HCT116 (cell line): Measurements from ENCODE around the gene KCTD4. TPM values are rescaled to one million over a fixed set of nuclear protein-coding genes. Genes with fewer than 3 reads are reported as not detected.

Source experiments
- ATAC-seq: fragments of 200-7000 bp; cut with Tn5 transposase; 2 replicates; pipeline ENCODE4 v1.9.1; 2020; ENCODE audit warnings: mild to moderate bottlenecking, moderate library complexity
- BruUV-seq: library from RNA; stranded (reverse); fragments of 400-500 nt; replicated peaks from 2 replicates; lab custom pipeline; 2021; lab: Mats Ljungman, UMichigan
- CTCF ChIA-PET: fragments of 300-600 bp; sonication (Branson Sonifier 250); formaldehyde crosslinking; loops from one replicate; lab custom pipeline; 2021; ENCODE audit warnings: antibody characterized with exemption; lab: Charles Lee
- POLR2A ChIA-PET: fragments of 300-600, 350-600 bp; sonication (Branson Sonifier 250); formaldehyde crosslinking; loops from one replicate; lab custom pipeline; 2021; ENCODE audit warnings: antibody characterized with exemption; lab: Charles Lee
- RAD21 ChIA-PET, 2 experiments: fragments of 300-600 bp; sonication (Branson Sonifier 250); formaldehyde crosslinking; loops; one replicate each; lab custom pipeline; 2023; ENCODE audit warnings: low total read pairs in 2 of 2; ENCODE audit not compliant: uncharacterized antibody in 2 of 2, unreplicated experiment in 2 of 2, low non-redundant PET in 1 of 2; lab: Charles Lee
- DNase-seq: peaks from one replicate; pipeline ENCODE4 v3.0.0-alpha.2; 2010; ENCODE audit warnings: low read depth, low spot score
- H2AFZ ChIP-seq: fragments of 200-600 bp; shearing (Covaris generic), sonication (generic); 2 replicates; pipeline ENCODE4 v1.6.1; 2017; ENCODE audit warnings: low read depth, mixed run types, mixed read lengths, antibody characterized with exemption, low read length; ENCODE audit not compliant: poor library complexity, severe bottlenecking
- H3K27ac ChIP-seq: 2 replicates; pipeline ENCODE4 v1.5.1; 2012; ENCODE audit warnings: low read depth, low read length
- H3K27me3 ChIP-seq: fragments of 200-600 bp; sonication (generic); 2 replicates; pipeline ENCODE4 v1.6.1; 2016; ENCODE audit warnings: mixed run types, low read length, mixed read lengths; ENCODE audit not compliant: insufficient read depth
- H3K36me3 ChIP-seq, 2 experiments: fragments of 200-500 bp in 1 of 2; fragments of 200-600 bp in 1 of 2; sonication (Bioruptor generic) in 1 of 2; sonication (generic) in 1 of 2; 2 replicates each; pipeline versions ENCODE4 v1.5.1 to v1.6.1; 2014 to 2016; ENCODE audit warnings: low read length in 2 of 2, inconsistent platforms in 1 of 2, mixed read lengths in 1 of 2, mixed run types in 1 of 2; ENCODE audit not compliant: insufficient read depth in 2 of 2, control insufficient read depth in 1 of 2
- H3K4me1 ChIP-seq, 2 experiments: fragments of 200-600 bp in 1 of 2; sonication (generic) in 1 of 2; 2 replicates each; pipeline versions ENCODE4 v1.5.1 to v1.6.1; 2012 to 2017; ENCODE audit warnings: low read length in 2 of 2, inconsistent platforms in 1 of 2, mild to moderate bottlenecking in 1 of 2, mixed read lengths in 1 of 2, mixed run types in 1 of 2, moderate library complexity in 1 of 2; ENCODE audit not compliant: insufficient read depth in 2 of 2, control insufficient read depth in 1 of 2
- H3K4me2 ChIP-seq: fragments of 200-600 bp; sonication (generic); 2 replicates; pipeline ENCODE4 v1.6.1; 2017; ENCODE audit warnings: mixed run types, low read length, mixed read lengths
- H3K4me3 ChIP-seq, 2 experiments: fragments of 200-600 bp in 1 of 2; sonication (generic) in 1 of 2; replicated peaks in 1 of 2; 2 replicates each; pipeline ENCODE4 v1.5.1; 2011 to 2016; ENCODE audit warnings: low read length in 2 of 2, control low read depth in 1 of 2, low read depth in 1 of 2, mild to moderate bottlenecking in 1 of 2, mixed read lengths in 1 of 2, mixed run types in 1 of 2
- H3K79me2 ChIP-seq: fragments of 200-600 bp; sonication (generic); 2 replicates; pipeline ENCODE4 v1.6.1; 2017; ENCODE audit warnings: mild to moderate bottlenecking, mixed run types, low read length, moderate library complexity, mixed read lengths; ENCODE audit not compliant: insufficient read depth
- H3K9ac ChIP-seq: fragments of 200-600 bp; sonication (generic); 2 replicates; pipeline ENCODE4 v1.6.1; 2016; ENCODE audit warnings: low read length, mixed read lengths
- H3K9me2 ChIP-seq: fragments of 200-600 bp; sonication (generic), shearing (Covaris generic); 2 replicates; pipeline ENCODE4 v1.6.1; 2017; ENCODE audit warnings: mixed run types, mild to moderate bottlenecking, moderate library complexity; ENCODE audit not compliant: insufficient read depth
- H3K9me3 ChIP-seq, 2 experiments: fragments of 200-500 bp in 1 of 2; fragments of 200-600 bp in 1 of 2; sonication (Bioruptor generic) in 1 of 2; sonication (generic) in 1 of 2; 2 replicates each; pipeline ENCODE4 v1.6.1; 2014 to 2017; ENCODE audit warnings: low read length in 2 of 2, mixed read lengths in 2 of 2, inconsistent platforms in 1 of 2, low read depth in 1 of 2, mild to moderate bottlenecking in 1 of 2, mixed run types in 1 of 2, moderate library complexity in 1 of 2; ENCODE audit not compliant: control insufficient read depth in 1 of 2, insufficient read depth in 1 of 2
- H4K20me1 ChIP-seq: fragments of 200-600 bp; sonication (generic), shearing (Covaris generic); 2 replicates; pipeline ENCODE4 v1.6.1; 2017; ENCODE audit warnings: mixed run types, mild to moderate bottlenecking, moderate library complexity; ENCODE audit not compliant: insufficient read depth
- ATF3 ChIP-seq: IDR thresholded peaks from 2 replicates; pipeline ENCODE4 v1.6.1; 2012
- CBX3 ChIP-seq: IDR thresholded peaks from 2 replicates; pipeline ENCODE4 v1.6.1; 2012; ENCODE audit warnings: low read depth
- CEBPB ChIP-seq: IDR thresholded peaks from 2 replicates; pipeline ENCODE4 v1.6.1; 2012; ENCODE audit warnings: low read depth
- EGR1 ChIP-seq: IDR thresholded peaks from 2 replicates; pipeline ENCODE4 v1.6.1; 2012; ENCODE audit warnings: low read depth
- EZH2 ChIP-seq: fragments of 200-600 bp; sonication (generic); IDR thresholded peaks from 2 replicates; pipeline ENCODE4 v1.6.1; 2017; ENCODE audit warnings: antibody characterized with exemption, mixed run types
- EZH2phosphoT487 ChIP-seq: fragments of 200-600 bp; IDR thresholded peaks from 2 replicates; pipeline ENCODE4 v1.6.1; 2018; ENCODE audit warnings: antibody characterized with exemption, borderline replicate concordance
- POLR2A ChIP-seq: IDR thresholded peaks from 2 replicates; pipeline ENCODE4 v1.7.0; 2011; ENCODE audit warnings: borderline replicate concordance; ENCODE audit not compliant: insufficient read depth, insufficient read length; ENCODE audit errors: extremely low read depth
- POLR2AphosphoS5 ChIP-seq: IDR thresholded peaks from 2 replicates; pipeline ENCODE4 v1.6.1; 2011; ENCODE audit warnings: mild to moderate bottlenecking, low read depth, low read length, moderate library complexity
- RAD21 ChIP-seq: IDR thresholded peaks from 2 replicates; pipeline ENCODE4 v1.6.1; 2012; ENCODE audit warnings: low read depth, mild to moderate bottlenecking
- SIN3A ChIP-seq: IDR thresholded peaks from 2 replicates; pipeline ENCODE4 v1.6.1; 2012; ENCODE audit warnings: low read depth
- SRF ChIP-seq: IDR thresholded peaks from 2 replicates; pipeline ENCODE4 v1.6.1; 2012; ENCODE audit warnings: low read depth
- TCF7L2 ChIP-seq: IDR thresholded peaks from 2 replicates; pipeline ENCODE4 v1.7.0; 2011; ENCODE audit warnings: borderline replicate concordance, inconsistent platforms; ENCODE audit not compliant: insufficient read depth, insufficient read length; ENCODE audit errors: extremely low read depth
- YY1 ChIP-seq: IDR thresholded peaks from 2 replicates; pipeline ENCODE4 v1.6.1; 2011; ENCODE audit warnings: low read length, low read depth, moderate library complexity, mild to moderate bottlenecking; ENCODE audit not compliant: insufficient replicate concordance; ENCODE audit errors: extremely low read depth
- ZFX ChIP-seq: fragments of 450-650 bp; IDR thresholded peaks from 2 replicates; pipeline ENCODE4 v1.6.1; 2017
- ZNF274 ChIP-seq: fragments of 200-500 bp; sonication (Bioruptor generic); IDR thresholded peaks from 2 replicates; pipeline ENCODE4 v1.6.1; 2014; ENCODE audit warnings: mild to moderate bottlenecking, low read depth, low read length, inconsistent platforms
- intact Hi-C: fragments of 100-400 bp; cut with micrococcal nuclease; formaldehyde crosslinking; loops from 2 replicates; pipeline ENCODE4 v1.10.0; 2022
- total RNA-seq: library from RNA; stranded (reverse); gene quantifications from one replicate; pipeline ENCODE4 v1.2.1, GENCODE V29; 2021; ENCODE audit not compliant: unreplicated experiment
- TF ChIP-seq, protein P1 (sequence below), 3 experiments: fragments of 200-600 bp in 1 of 3; sonication (generic) in 1 of 3; IDR thresholded peaks in 2 of 3; conservative IDR thresholded peaks in 1 of 3; 2 replicates each; pipeline ENCODE4 v1.5.1; 2012 to 2017; ENCODE audit warnings: low read depth in 2 of 3, low read length in 2 of 3, antibody characterized with exemption in 1 of 3, borderline replicate concordance in 1 of 3, control low read depth in 1 of 3, mild to moderate bottlenecking in 1 of 3, mixed read lengths in 1 of 3, mixed run types in 1 of 3, moderate library complexity in 1 of 3; ENCODE audit not compliant: insufficient read depth in 1 of 3
- TF ChIP-seq, protein P2 (sequence below): IDR thresholded peaks from 2 replicates; pipeline ENCODE4 v1.6.1; 2012
- TF ChIP-seq, protein P3 (sequence below): IDR thresholded peaks from 2 replicates; pipeline ENCODE4 v1.6.1; 2012; ENCODE audit warnings: low read depth

KCTD4 gene
- total RNA-seq, 1 experiment from 2014 or later: not detected

DNA sequence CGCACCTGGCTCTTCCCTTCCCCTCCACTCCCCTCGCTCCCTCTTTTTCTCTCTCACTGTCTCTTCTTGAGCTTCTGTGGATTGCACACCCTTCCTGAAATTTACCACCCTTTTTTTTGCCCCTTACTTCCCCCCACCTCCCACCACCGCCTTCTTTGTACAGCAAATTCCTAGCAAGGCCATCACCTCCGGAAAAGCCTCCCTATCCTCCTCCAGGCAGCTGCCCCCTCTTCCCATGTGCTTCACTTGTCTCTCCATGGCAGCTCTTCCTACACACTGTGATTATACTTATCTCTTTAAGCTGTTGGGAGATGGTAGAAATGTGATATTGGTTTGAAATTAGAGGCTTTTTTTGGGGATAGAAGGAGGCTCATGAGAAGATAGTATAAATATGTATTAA is 28.3 kb upstream of the KCTD4 start:
- POLR2A ChIA-PET: no interaction called here
- H3K9me2 ChIP-seq: no peaks in the 10 kb centered on the region

More for the DNA sequence above, 28.3 kb upstream of the KCTD4 start:
- intact Hi-C loops: no loop called here
- Histone ChIP-seq H3K36me3 (no peaks in the 10 kb centered on the region), H2AFZ (no peak overlapping the region), H3K4me2 (no peak overlapping the region), H3K27me3 (no peaks in the 10 kb centered on the region), H3K9ac (no peak overlapping the region), H3K4me1 (peaks cover 3 to 23% of the 10 kb centered on the region in 2 experiments; a peak in 2 of 4 replicates), H3K27ac (no peak overlapping the region), H3K4me3 (no peak overlapping the region), H4K20me1 (no peaks in the 10 kb centered on the region), H3K79me2 (peaks cover 55% of the 10 kb centered on the region), H3K9me3 (no peaks in the 10 kb centered on the region)
- RAD21 ChIA-PET: no interaction called here
- no peak for DNase-seq
- CTCF ChIA-PET: interaction anchor here (0.7 kb wide), 1 partner anchor 199 kb away, joined by 3 read pairs; no protein-coding TSS in a partner anchor
- no peak for ATAC-seq
- TF ChIP-seq, protein P1, sequence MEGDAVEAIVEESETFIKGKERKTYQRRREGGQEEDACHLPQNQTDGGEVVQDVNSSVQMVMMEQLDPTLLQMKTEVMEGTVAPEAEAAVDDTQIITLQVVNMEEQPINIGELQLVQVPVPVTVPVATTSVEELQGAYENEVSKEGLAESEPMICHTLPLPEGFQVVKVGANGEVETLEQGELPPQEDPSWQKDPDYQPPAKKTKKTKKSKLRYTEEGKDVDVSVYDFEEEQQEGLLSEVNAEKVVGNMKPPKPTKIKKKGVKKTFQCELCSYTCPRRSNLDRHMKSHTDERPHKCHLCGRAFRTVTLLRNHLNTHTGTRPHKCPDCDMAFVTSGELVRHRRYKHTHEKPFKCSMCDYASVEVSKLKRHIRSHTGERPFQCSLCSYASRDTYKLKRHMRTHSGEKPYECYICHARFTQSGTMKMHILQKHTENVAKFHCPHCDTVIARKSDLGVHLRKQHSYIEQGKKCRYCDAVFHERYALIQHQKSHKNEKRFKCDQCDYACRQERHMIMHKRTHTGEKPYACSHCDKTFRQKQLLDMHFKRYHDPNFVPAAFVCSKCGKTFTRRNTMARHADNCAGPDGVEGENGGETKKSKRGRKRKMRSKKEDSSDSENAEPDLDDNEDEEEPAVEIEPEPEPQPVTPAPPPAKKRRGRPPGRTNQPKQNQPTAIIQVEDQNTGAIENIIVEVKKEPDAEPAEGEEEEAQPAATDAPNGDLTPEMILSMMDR (IDR thresholded peaks at IDR 0.05 in 2 of 3, conservative IDR thresholded peaks at IDR 0.05 in 1 of 3; ENCODE audit: borderline replicate concordance in 1 of 3, insufficient read depth in 1 of 3, low read depth in 2 of 3, low read length in 2 of 3): no peak
- TF ChIP-seq, protein P2, sequence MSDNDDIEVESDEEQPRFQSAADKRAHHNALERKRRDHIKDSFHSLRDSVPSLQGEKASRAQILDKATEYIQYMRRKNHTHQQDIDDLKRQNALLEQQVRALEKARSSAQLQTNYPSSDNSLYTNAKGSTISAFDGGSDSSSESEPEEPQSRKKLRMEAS: no peak
- TF ChIP-seq ZNF274 (no peak), RAD21 (no peak), ZFX (no peak), TCF7L2 (no peak), ATF3 (no peak), POLR2AphosphoS5 (no peak), SIN3A (no peak), SRF (no peak), CBX3 (no peak), EGR1 (no peak), YY1 (no peak), CEBPB (no peak), EZH2 (no peak), EZH2phosphoT487 (no peak), POLR2A (no peak)
- TF ChIP-seq, protein P3, sequence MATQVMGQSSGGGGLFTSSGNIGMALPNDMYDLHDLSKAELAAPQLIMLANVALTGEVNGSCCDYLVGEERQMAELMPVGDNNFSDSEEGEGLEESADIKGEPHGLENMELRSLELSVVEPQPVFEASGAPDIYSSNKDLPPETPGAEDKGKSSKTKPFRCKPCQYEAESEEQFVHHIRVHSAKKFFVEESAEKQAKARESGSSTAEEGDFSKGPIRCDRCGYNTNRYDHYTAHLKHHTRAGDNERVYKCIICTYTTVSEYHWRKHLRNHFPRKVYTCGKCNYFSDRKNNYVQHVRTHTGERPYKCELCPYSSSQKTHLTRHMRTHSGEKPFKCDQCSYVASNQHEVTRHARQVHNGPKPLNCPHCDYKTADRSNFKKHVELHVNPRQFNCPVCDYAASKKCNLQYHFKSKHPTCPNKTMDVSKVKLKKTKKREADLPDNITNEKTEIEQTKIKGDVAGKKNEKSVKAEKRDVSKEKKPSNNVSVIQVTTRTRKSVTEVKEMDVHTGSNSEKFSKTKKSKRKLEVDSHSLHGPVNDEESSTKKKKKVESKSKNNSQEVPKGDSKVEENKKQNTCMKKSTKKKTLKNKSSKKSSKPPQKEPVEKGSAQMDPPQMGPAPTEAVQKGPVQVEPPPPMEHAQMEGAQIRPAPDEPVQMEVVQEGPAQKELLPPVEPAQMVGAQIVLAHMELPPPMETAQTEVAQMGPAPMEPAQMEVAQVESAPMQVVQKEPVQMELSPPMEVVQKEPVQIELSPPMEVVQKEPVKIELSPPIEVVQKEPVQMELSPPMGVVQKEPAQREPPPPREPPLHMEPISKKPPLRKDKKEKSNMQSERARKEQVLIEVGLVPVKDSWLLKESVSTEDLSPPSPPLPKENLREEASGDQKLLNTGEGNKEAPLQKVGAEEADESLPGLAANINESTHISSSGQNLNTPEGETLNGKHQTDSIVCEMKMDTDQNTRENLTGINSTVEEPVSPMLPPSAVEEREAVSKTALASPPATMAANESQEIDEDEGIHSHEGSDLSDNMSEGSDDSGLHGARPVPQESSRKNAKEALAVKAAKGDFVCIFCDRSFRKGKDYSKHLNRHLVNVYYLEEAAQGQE: no peak
- no TSS peak for BruUV-seq
